ENCODE data around the gene LGR6. TPM values are rescaled to one million over a fixed set of nuclear protein-coding genes. Genes with fewer than 3 reads are reported as not detected.

Gene LGR6
- total RNA-seq, 1 experiment from 2014 or later = 1.0 TPM

- Histone ChIP-seq H2BK12ac (ENCODE audit: insufficient read length, low read depth, low read length) (no peak overlapping the region), H3T11ph (ENCODE audit: low read length) (no peak overlapping the region), H3K23me2 (ENCODE audit: insufficient read length, low read depth, low read length, poor library complexity, severe bottlenecking) (no peaks in the 10 kb centered on the region), H3K79me2 (ENCODE audit: insufficient read depth, low read length) (no peaks in the 10 kb centered on the region), H3K27ac (ENCODE audit: insufficient read length, low read depth, low read length) (no peak overlapping the region), H3K23ac (ENCODE audit: insufficient read length, low read depth, low read length) (no peak overlapping the region), H4K20me1 (ENCODE audit: control insufficient read depth, insufficient read depth, insufficient read length) (no peaks in the 10 kb centered on the region), H2AFZ (ENCODE audit: low read length) (no peak overlapping the region), H3K4ac (ENCODE audit: low read depth, low read length) (no peak overlapping the region), H3K18ac (ENCODE audit: insufficient read length, low read depth, low read length) (no peak overlapping the region), H2BK5ac (ENCODE audit: insufficient read length, low read length) (no peak overlapping the region), H4K8ac (replicated peaks; ENCODE audit: insufficient read length, low read depth, low read length) (no peak overlapping the region), H3K9me3 (ENCODE audit: control insufficient read depth, low read depth, low read length) (no peaks in the 10 kb centered on the region), H2BK120ac (ENCODE audit: low read depth, low read length, poor library complexity, severe bottlenecking) (no peak overlapping the region), H3K79me1 (ENCODE audit: insufficient read depth, low read depth, low read length, poor library complexity, severe bottlenecking) (no peaks in the 10 kb centered on the region), H3K56ac (ENCODE audit: insufficient read length, low read depth, low read length) (no peak overlapping the region), H3K9ac (ENCODE audit: extremely low read depth, insufficient read length, low read length) (no peak overlapping the region), H4K91ac (ENCODE audit: insufficient read length, low read depth, low read length) (no peak overlapping the region), H3K14ac (ENCODE audit: insufficient read depth, low read length) (no peak overlapping the region), H2BK15ac (ENCODE audit: low read depth, low read length) (no peak overlapping the region), H2AK5ac (ENCODE audit: insufficient read length, low read length) (no peak overlapping the region), H3K4me1 (ENCODE audit: insufficient read depth, low read length) (no peaks in the 10 kb centered on the region), H4K5ac (ENCODE audit: insufficient read length, low read depth, low read length) (no peak overlapping the region), H3K27me3 (ENCODE audit: insufficient read depth, low read length) (no peaks in the 10 kb centered on the region; the same call in 1 of the 2 replicates), H2BK20ac (ENCODE audit: low read depth, low read length, poor library complexity, severe bottlenecking) (no peak overlapping the region), H3K4me2 (ENCODE audit: insufficient read depth, insufficient read length, low read length) (no peak overlapping the region)
- WGBS (ENCODE audit: extremely low coverage, insufficient read length, low lambda C conversion rate) = no CpG with 5 or more reads among the region's 10 CpGs
- Mint-ChIP-seq H3K4me3 (no peak overlapping the region; a peak in 1 of 5 replicates), H3K9me3 (no peaks in the 10 kb centered on the region), H3K4me1 (peaks cover 11 to 27% of the 10 kb centered on the region in 2 experiments), H3K27me3 (ENCODE audit: low read depth) (peaks cover 13% of the 10 kb centered on the region), H3K27ac (no peak overlapping the region), H3K36me3 (ENCODE audit: insufficient read depth in 1 of 3, low read depth in 3 of 3) (no peaks in the 10 kb centered on the region)
- peak; percentile 15 for DNase-seq
- TF ChIP-seq CTCF (conservative IDR thresholded peaks at IDR 0.05) = no peak
Observed at GRCh38 chr1:202250982-202251381, 57.4 kb downstream of the LGR6 start.

Data from H9 (cell line).